Lower leg skin (tissue), 4 donors: ENCODE data around the gene NPC1L1. TPM values are rescaled to one million over a fixed set of nuclear protein-coding genes. Genes with fewer than 3 reads are reported as not detected.

Source experiments
- DNase-seq, 2 donors: peaks; one replicate each; pipeline ENCODE4 v3.0.0-alpha.2; 2019; ENCODE audit warnings: low spot score in 2 of 2
- H3K4me3 ChIP-seq: fragments of 200-600 bp; sonication (generic); 2 replicates; pipeline ENCODE4 v1.5.1; 2017; ENCODE audit warnings: mild to moderate bottlenecking, low read depth; ENCODE audit not compliant: poor library complexity, severe bottlenecking
- CTCF ChIP-seq, 3 donors: fragments of 450-650 bp; IDR thresholded peaks; one replicate each; pipeline ENCODE4 v1.5.1; 2016; ENCODE audit warnings: antibody characterized with exemption in 3 of 3, mild to moderate bottlenecking in 3 of 3, moderate library complexity in 2 of 3
- POLR2A ChIP-seq, 2 donors: fragments of 450-650 bp; IDR thresholded peaks; one replicate each; pipeline ENCODE4 v1.6.1; 2016 to 2017; ENCODE audit warnings: antibody characterized with exemption in 2 of 2, mild to moderate bottlenecking in 1 of 2, moderate library complexity in 1 of 2
- WGBS, 2 donors: methylation state at CpG; one replicate each; pipeline ENCODE4 v1.1.5; 2018; 5-methylcytosine and 5-hydroxymethylcytosine counted together
- intact Hi-C: fragments of 100-400 bp; cut with DNase I; formaldehyde crosslinking; loops from one replicate; pipeline ENCODE4 v1.15.0; 2023; ENCODE audit warnings: low total_unique reads
- total RNA-seq, 4 donors: library from RNA; depleted of rRNA; stranded (reverse); fragments of >200 nt; gene quantifications; one replicate each; pipeline ENCODE4 v1.1.0, GENCODE V29; 2016

The NPC1L1 gene
- total RNA-seq, 4 donors from 2014 or later, result 0.08 to 0.13 (median 0.10) TPM; not detected in 1

- intact Hi-C loops, result loop anchor here (2.0 kb wide), 1 partner anchor 24 kb away; no protein-coding TSS in a partner anchor
- no peak overlapping the region for H3K4me3 ChIP-seq
- TF ChIP-seq POLR2A (IDR thresholded peaks at IDR 0.05) (no peak), CTCF (IDR thresholded peaks at IDR 0.05) (no peak)
- 62 to 66% methylated on average over 7 of the region's 7 CpGs for WGBS, 2 donors
- no peak for DNase-seq
Observed at GRCh38 chr7:44534501-44534900, 6.6 kb downstream of the NPC1L1 start.

- H3K4me3 ChIP-seq, result no peak overlapping the region
- TF ChIP-seq CTCF (IDR thresholded peaks at IDR 0.05), result no peak
- TF ChIP-seq POLR2A (IDR thresholded peaks at IDR 0.05), result no peak
- WGBS, 2 donors, result 75 to 77% methylated on average over 5 of the region's 5 CpGs
- peak in 1 of 2 donors; percentile 28 for DNase-seq
- intact Hi-C loops, result loop anchor here (2.0 kb wide), 1 partner anchor 23 kb away; no protein-coding TSS in a partner anchor
Observed at GRCh38 chr7:44534087-44534486, 7.0 kb downstream of the NPC1L1 start.

- WGBS, 2 donors, result 79 to 81% methylated on average over 6 to 8 of the region's 8 CpGs
- DNase-seq, result peak in 1 of 2 donors; percentile 67
- no peak overlapping the region for H3K4me3 ChIP-seq
- no peak for TF ChIP-seq POLR2A (IDR thresholded peaks at IDR 0.05)
- intact Hi-C loops, result loop anchor here (2.0 kb wide), 1 partner anchor 23 kb away; no protein-coding TSS in a partner anchor
Observed at GRCh38 chr7:44533301-44534055, 7.7 kb downstream of the NPC1L1 start.

GRCh38 chr7:44531421-44532380 is 9.4 kb downstream of the NPC1L1 start:
- intact Hi-C loops, result no loop called here
- TF ChIP-seq POLR2A (IDR thresholded peaks at IDR 0.05) (no peak), CTCF (IDR thresholded peaks at IDR 0.05) (no peak)
- no peak overlapping the region for H3K4me3 ChIP-seq
- DNase-seq, result peak in 1 of 2 donors; percentile 64
- 83 to 90% methylated on average over 12 to 16 of the region's 17 CpGs for WGBS, 2 donors

GRCh38 chr7:44530990-44531389 is 10.1 kb downstream of the NPC1L1 start:
- TF ChIP-seq POLR2A (IDR thresholded peaks at IDR 0.05) (no peak), CTCF (IDR thresholded peaks at IDR 0.05) (no peak)
- intact Hi-C loops, result no loop called here
- no peak overlapping the region for H3K4me3 ChIP-seq
- DNase-seq, result peak in 1 of 2 donors; percentile 83
- whole genome bisulfite sequencing, 2 donors, result 75 to 76% methylated on average over 10 of the region's 10 CpGs
